Measurements from ENCODE around the gene CPXM2.

DNA sequence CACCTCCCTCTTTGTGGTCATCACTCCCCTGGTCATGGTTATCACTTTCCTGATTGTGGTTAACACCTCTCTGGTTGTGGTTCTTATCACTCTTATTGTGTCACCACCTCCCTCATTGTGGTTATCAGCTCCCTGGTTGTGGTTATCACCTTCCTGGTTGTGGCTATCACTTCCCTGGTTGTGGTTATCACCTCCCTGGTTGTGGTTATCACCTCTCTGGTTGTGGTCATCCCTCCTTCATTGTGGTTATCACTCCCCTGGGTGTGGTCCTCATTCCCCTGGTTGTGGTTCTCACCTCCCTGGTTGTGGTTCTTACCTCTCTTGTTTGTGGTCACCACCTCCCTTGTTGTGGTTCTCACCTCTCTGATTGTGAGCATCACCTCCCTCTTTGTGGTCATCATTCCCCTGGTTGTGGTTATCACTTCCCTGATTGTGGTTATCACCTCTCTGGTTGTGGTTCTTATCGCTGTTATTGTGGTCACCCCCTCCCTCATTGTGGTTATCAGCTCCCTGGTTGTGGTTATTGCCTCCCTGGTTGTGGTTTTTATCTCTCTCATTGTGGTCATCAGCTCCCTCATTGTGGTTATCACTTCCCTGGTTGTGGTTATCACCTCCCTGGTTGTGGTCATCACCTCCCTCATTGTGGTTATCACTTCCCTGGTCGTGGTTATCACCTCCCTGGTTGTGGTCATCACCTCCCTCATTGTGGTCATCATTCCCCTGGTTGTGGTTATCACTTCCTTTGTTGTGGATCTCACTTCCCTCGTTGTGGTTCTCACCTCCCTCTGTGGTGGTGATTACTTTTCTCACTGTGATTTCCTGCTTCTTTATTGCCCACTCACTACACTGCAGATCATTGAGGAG, 118.7 kb downstream of the CPXM2 start:
- TF ChIP-seq EP300 (IDR thresholded peaks at IDR 0.05; ENCODE audit: borderline replicate concordance in 1 of 2, low read depth in 1 of 2, low read length in 1 of 2), result no peak
- TF ChIP-seq, protein P1, sequence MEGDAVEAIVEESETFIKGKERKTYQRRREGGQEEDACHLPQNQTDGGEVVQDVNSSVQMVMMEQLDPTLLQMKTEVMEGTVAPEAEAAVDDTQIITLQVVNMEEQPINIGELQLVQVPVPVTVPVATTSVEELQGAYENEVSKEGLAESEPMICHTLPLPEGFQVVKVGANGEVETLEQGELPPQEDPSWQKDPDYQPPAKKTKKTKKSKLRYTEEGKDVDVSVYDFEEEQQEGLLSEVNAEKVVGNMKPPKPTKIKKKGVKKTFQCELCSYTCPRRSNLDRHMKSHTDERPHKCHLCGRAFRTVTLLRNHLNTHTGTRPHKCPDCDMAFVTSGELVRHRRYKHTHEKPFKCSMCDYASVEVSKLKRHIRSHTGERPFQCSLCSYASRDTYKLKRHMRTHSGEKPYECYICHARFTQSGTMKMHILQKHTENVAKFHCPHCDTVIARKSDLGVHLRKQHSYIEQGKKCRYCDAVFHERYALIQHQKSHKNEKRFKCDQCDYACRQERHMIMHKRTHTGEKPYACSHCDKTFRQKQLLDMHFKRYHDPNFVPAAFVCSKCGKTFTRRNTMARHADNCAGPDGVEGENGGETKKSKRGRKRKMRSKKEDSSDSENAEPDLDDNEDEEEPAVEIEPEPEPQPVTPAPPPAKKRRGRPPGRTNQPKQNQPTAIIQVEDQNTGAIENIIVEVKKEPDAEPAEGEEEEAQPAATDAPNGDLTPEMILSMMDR (IDR thresholded peaks at IDR 0.05), result no peak

Data from SK-N-SH (cell line).